Loucy (cell line): Measurements from ENCODE around the gene ASTN2.

Experiments
- H2AFZ ChIP-seq: fragments of 200-600 bp; sonication (generic); 2 replicates; pipeline ENCODE4 v1.6.0; 2016; ENCODE audit warnings: antibody characterized with exemption, mild to moderate bottlenecking, low read length, moderate library complexity
- H3F3A ChIP-seq: fragments of 200-600 bp; 2 replicates; pipeline ENCODE4 v1.6.0; 2016; ENCODE audit warnings: antibody characterized with exemption, low read depth, mild to moderate bottlenecking
- H3K27me3 ChIP-seq: fragments of 200-600 bp; sonication (generic); 2 replicates; pipeline ENCODE4 v1.6.1; 2014; ENCODE audit warnings: low read length, mild to moderate bottlenecking; ENCODE audit not compliant: insufficient read depth, poor library complexity, severe bottlenecking
- H3K36me3 ChIP-seq: fragments of 200-600 bp; sonication (generic); 2 replicates; pipeline ENCODE4 v1.6.1; 2016; ENCODE audit warnings: low read length; ENCODE audit not compliant: insufficient read depth
- H3K4me1 ChIP-seq: fragments of 200-600 bp; sonication (generic); 2 replicates; pipeline ENCODE4 v1.5.1; 2014; ENCODE audit warnings: low read length, mild to moderate bottlenecking; ENCODE audit not compliant: insufficient read depth, poor library complexity, severe bottlenecking
- H3K4me2 ChIP-seq: fragments of 200-600 bp; sonication (generic); 2 replicates; pipeline ENCODE4 v1.6.0; 2014; ENCODE audit warnings: antibody characterized with exemption, low read length, low read depth, mild to moderate bottlenecking; ENCODE audit not compliant: poor library complexity, severe bottlenecking
- H3K4me3 ChIP-seq: fragments of 200-600 bp; sonication (generic); 2 replicates; pipeline ENCODE4 v1.5.1; 2014; ENCODE audit warnings: low read length, mild to moderate bottlenecking, mixed read lengths; ENCODE audit not compliant: poor library complexity, severe bottlenecking
- H3K79me2 ChIP-seq: fragments of 200-600 bp; sonication (generic); 2 replicates; pipeline ENCODE4 v1.6.1; 2014; ENCODE audit warnings: low read length; ENCODE audit not compliant: insufficient read depth
- H3K9ac ChIP-seq: fragments of 200-600 bp; sonication (generic); 2 replicates; pipeline ENCODE4 v1.6.0; 2014; ENCODE audit warnings: mild to moderate bottlenecking, low read depth, low read length, moderate library complexity; ENCODE audit not compliant: poor library complexity, severe bottlenecking
- H3K9me2 ChIP-seq: fragments of 200-600 bp; sonication (generic); replicated peaks from 2 replicates; pipeline ENCODE4 v1.6.1; 2016; ENCODE audit warnings: low read depth, low read length, mixed read lengths
- H3K9me3 ChIP-seq: fragments of 200-600 bp; sonication (generic); 2 replicates; pipeline ENCODE4 v1.6.1; 2014; ENCODE audit warnings: mild to moderate bottlenecking, antibody characterized with exemption, low read length, low read depth; ENCODE audit not compliant: insufficient read depth
- H4K20me1 ChIP-seq: fragments of 200-600 bp; sonication (generic); 2 replicates; pipeline ENCODE4 v1.6.0; 2014; ENCODE audit warnings: antibody characterized with exemption, low read length, mild to moderate bottlenecking; ENCODE audit not compliant: insufficient read depth, poor library complexity, severe bottlenecking
- CTCF ChIP-seq: fragments of 200-600 bp; sonication (generic); conservative IDR thresholded peaks from 2 replicates; pipeline ENCODE4 v1.5.1; 2014; ENCODE audit warnings: mild to moderate bottlenecking, antibody characterized with exemption, low read length
- EZH2phosphoT487 ChIP-seq: fragments of 200-600 bp; IDR thresholded peaks from 2 replicates; pipeline ENCODE4 v1.6.1; 2018; ENCODE audit warnings: antibody characterized with exemption, mild to moderate bottlenecking, moderate library complexity, borderline replicate concordance

ASTN2 gene

DNA sequence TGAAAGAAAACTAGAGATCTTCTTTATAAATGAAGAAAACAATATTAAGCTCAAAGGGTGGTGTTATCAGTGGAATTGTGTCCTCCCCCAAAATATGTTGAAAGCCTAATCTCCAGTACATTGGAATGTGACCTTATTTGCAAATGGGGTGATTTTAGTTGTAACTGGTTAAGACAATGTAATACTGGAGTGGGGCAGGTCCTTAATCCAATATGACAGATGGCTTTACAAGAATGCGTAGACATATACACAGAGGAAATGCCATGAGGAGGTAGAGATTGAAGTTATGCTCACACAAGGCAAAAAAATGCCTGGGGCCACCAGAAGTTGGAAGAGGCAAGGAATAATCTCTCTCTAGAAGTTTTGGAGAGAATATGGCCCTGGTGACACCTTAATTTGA is 741.5 kb downstream of the ASTN2 start:
- no peak overlapping the region for H3K9ac ChIP-seq
- H3K79me2 ChIP-seq: no peaks in the 10 kb centered on the region
- no peaks in the 10 kb centered on the region for H4K20me1 ChIP-seq
- no peak overlapping the region for H3K4me2 ChIP-seq
- no peaks in the 10 kb centered on the region for H3K27me3 ChIP-seq
- H3F3A ChIP-seq: no peaks in the 10 kb centered on the region
- H3K4me3 ChIP-seq: no peak overlapping the region
- peaks cover 5% of the 10 kb centered on the region; the same call in 1 of the 2 replicates for H3K9me3 ChIP-seq
- H3K9me2 ChIP-seq: no peaks in the 10 kb centered on the region
- TF ChIP-seq CTCF: no peak
- TF ChIP-seq EZH2phosphoT487: no peak
- no peak overlapping the region for H2AFZ ChIP-seq
- H3K36me3 ChIP-seq: no peaks in the 10 kb centered on the region
- no peaks in the 10 kb centered on the region for H3K4me1 ChIP-seq

DNA sequence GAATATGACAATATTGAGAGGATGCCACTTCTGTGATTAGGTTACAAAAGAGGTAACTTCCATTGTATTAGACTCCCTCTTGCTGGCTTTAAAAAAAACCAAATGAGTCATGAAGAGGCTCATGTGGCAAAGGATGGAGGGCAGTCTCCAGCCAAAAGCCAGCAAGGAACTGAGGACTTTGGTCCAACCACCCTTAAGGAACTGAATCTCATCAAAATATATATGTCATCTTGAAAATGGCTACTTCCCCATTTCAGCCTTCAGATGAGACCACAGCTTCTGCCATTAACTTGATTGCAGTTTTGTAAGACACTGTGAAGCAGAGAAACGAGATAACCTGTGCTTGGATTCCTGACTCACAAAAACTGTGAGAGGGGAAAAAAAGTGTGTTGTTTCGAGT is 743.3 kb downstream of the ASTN2 start:
- TF ChIP-seq EZH2phosphoT487: no peak
- no peak for TF ChIP-seq CTCF
- Histone ChIP-seq H3K4me3 (no peak overlapping the region), H3F3A (no peaks in the 10 kb centered on the region)

DNA sequence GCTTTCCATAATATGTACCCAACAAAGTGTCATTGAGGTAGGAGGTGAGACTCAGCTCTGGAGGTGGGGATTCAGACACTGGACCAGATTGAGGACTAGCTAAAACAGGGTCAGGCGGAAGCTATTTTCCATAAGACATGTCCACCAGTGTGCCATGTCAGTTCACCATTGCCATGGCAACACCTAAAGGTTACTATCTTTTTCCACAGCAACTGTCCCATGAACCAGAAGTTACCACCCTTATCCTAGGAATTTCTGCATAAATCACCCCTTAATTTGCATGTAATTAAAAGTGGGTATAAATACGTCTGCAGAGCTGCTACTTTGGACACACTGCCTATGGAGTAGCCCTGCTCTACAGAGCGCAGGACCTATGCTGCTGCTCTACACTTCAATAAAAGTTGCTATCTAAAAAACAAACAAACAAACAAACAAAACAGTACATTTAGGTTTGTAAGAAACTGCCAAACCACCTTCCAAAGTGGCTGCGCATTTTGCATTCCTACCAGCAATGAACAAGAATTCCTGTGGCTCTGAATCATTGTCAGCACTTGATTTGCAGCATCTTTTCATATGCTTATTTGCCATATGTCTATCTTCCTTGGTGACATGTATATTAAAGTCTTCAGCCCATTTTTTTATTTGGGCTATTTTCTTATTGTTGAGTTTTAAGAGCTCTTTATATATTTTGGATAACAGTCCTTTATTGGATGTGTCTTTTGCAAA is 745.7 kb downstream of the ASTN2 start:
- H3K36me3 ChIP-seq: no peaks in the 10 kb centered on the region
- H3K27me3 ChIP-seq: no peaks in the 10 kb centered on the region
- no peaks in the 10 kb centered on the region for H3K4me1 ChIP-seq
- TF ChIP-seq EZH2phosphoT487 (no peak), CTCF (no peak)
- 0 out of 2 replicates have a peak, but pooled peaks cover 5% of the 10 kb centered on the region for H3K9me3 ChIP-seq
- H3K4me3 ChIP-seq: no peak overlapping the region
- no peaks in the 10 kb centered on the region for H3F3A ChIP-seq
- no peak overlapping the region for H3K9ac ChIP-seq
- no peaks in the 10 kb centered on the region for H3K79me2 ChIP-seq
- H2AFZ ChIP-seq: no peak overlapping the region
- H3K4me2 ChIP-seq: no peak overlapping the region
- no peaks in the 10 kb centered on the region for H4K20me1 ChIP-seq
- no peaks in the 10 kb centered on the region for H3K9me2 ChIP-seq

More for the DNA sequence above, 743.3 kb downstream of the ASTN2 start:
- Histone ChIP-seq H3K4me2 (no peak overlapping the region), H2AFZ (no peak overlapping the region), H3K36me3 (no peaks in the 10 kb centered on the region), H4K20me1 (no peaks in the 10 kb centered on the region), H3K4me1 (no peaks in the 10 kb centered on the region), H3K79me2 (no peaks in the 10 kb centered on the region), H3K9ac (no peak overlapping the region), H3K27me3 (no peaks in the 10 kb centered on the region), H3K9me2 (no peaks in the 10 kb centered on the region), H3K9me3 (peaks cover 5% of the 10 kb centered on the region; the same call in 1 of the 2 replicates)
